Posterior cingulate gyrus (tissue), 11 donors: ENCODE data around the gene GJB6.

ENCODE experiments used
- DNase-seq, 10 donors: peaks; one replicate each; pipeline versions ENCODE4 v3.0.0 to v3.0.0-alpha.2; 2020 to 2021; ENCODE audit warnings: mixed read lengths in 3 of 10
- intact Hi-C: fragments of 100-400 bp; cut with DNase I; formaldehyde crosslinking; loops from one replicate; pipeline ENCODE4 v1.15.1; 2023

The GJB6 gene

GRCh38 chr13:20190481-20191310, 41.4 kb downstream of the GJB6 start:
- no peak for DNase-seq
- intact Hi-C loops = no loop called here

GRCh38 chr13:20190076-20190475, 42.0 kb downstream of the GJB6 start:
- intact Hi-C loops = no loop called here
- DNase-seq = no peak

GRCh38 chr13:20188667-20189553, 43.2 kb downstream of the GJB6 start:
- DNase-seq = no peak

GRCh38 chr13:20186771-20187170, 45.3 kb downstream of the GJB6 start:
- DNase-seq = no peak
- intact Hi-C loops = no loop called here

More at GRCh38 chr13:20188667-20189553, 43.2 kb downstream of the GJB6 start:
- intact Hi-C loops = no loop called here

GRCh38 chr13:20185366-20186056, 46.6 kb downstream of the GJB6 start:
- no peak for DNase-seq
- intact Hi-C loops = no loop called here

- DNase-seq = peak in 5 of 10 donors; percentile 25 to 82 (median 51)
- intact Hi-C loops = loop anchor here (5.0 kb wide), 2 partner anchors 305 to 745 kb away; no protein-coding TSS in a partner anchor
Observed at GRCh38 chr13:20182231-20182846, 49.8 kb downstream of the GJB6 start.

GRCh38 chr13:20181188-20181587, 50.9 kb downstream of the GJB6 start:
- no peak for DNase-seq
- intact Hi-C loops = loop anchor here (5.0 kb wide), 2 partner anchors 306 to 746 kb away; no protein-coding TSS in a partner anchor

GRCh38 chr13:20178156-20178555, 54.0 kb downstream of the GJB6 start:
- intact Hi-C loops = no loop called here
- no peak for DNase-seq

- intact Hi-C loops = no loop called here
- peak in 1 of 10 donors; percentile 67 for DNase-seq
Observed at GRCh38 chr13:20177049-20177831, 54.9 kb downstream of the GJB6 start.

- intact Hi-C loops = no loop called here
- DNase-seq = no peak
Observed at GRCh38 chr13:20175907-20176652, 56.0 kb downstream of the GJB6 start.

GRCh38 chr13:20175406-20175794, 56.7 kb downstream of the GJB6 start:
- intact Hi-C loops = no loop called here
- no peak for DNase-seq

- no peak for DNase-seq
- intact Hi-C loops = no loop called here
Observed at GRCh38 chr13:20174656-20175405, 57.3 kb downstream of the GJB6 start.

- intact Hi-C loops = no loop called here
- no peak for DNase-seq
Observed at GRCh38 chr13:20173116-20173746, 58.9 kb downstream of the GJB6 start.
